Measurements from ENCODE around the gene ZMIZ1.

ZMIZ1 gene

GRCh38 chr10:79055892-79056291, 12.9 kb upstream of the ZMIZ1 start:
- H3K4me3 ChIP-seq (ENCODE audit: low read length): no peak overlapping the region
- no peak overlapping the region for H3K9ac ChIP-seq (ENCODE audit: low read depth, low read length)
- peaks cover 13% of the 10 kb centered on the region; the same call in 1 of the 2 replicates for H3K4me1 ChIP-seq (ENCODE audit: insufficient read depth, low read length)
- H3K9me3 ChIP-seq (ENCODE audit: insufficient read depth, low read depth, low read length): no peaks in the 10 kb centered on the region
- no peaks in the 10 kb centered on the region for H3K36me3 ChIP-seq (ENCODE audit: insufficient read depth, low read depth, low read length)
- no peak overlapping the region for H3K27ac ChIP-seq (ENCODE audit: low read length)
- H3K27me3 ChIP-seq (ENCODE audit: insufficient read depth, low read length): peaks cover 22% of the 10 kb centered on the region

- Histone ChIP-seq H3K27me3 (ENCODE audit: insufficient read depth, low read length) (peaks cover 22% of the 10 kb centered on the region), H3K4me1 (ENCODE audit: insufficient read depth, low read length) (peaks cover 12% of the 10 kb centered on the region; the same call in 1 of the 2 replicates), H3K9me3 (ENCODE audit: insufficient read depth, low read depth, low read length) (no peaks in the 10 kb centered on the region), H3K9ac (ENCODE audit: low read depth, low read length) (no peak overlapping the region), H3K36me3 (ENCODE audit: insufficient read depth, low read depth, low read length) (no peaks in the 10 kb centered on the region), H3K27ac (ENCODE audit: low read length) (no peak overlapping the region), H3K4me3 (ENCODE audit: low read length) (no peak overlapping the region)
Observed at GRCh38 chr10:79056361-79056735, 12.4 kb upstream of the ZMIZ1 start.

- Histone ChIP-seq H3K27ac (ENCODE audit: low read length) (no peak overlapping the region), H3K27me3 (ENCODE audit: insufficient read depth, low read length) (peaks cover 22% of the 10 kb centered on the region), H3K9me3 (ENCODE audit: insufficient read depth, low read depth, low read length) (no peaks in the 10 kb centered on the region), H3K36me3 (ENCODE audit: insufficient read depth, low read depth, low read length) (no peaks in the 10 kb centered on the region), H3K4me3 (ENCODE audit: low read length) (no peak overlapping the region), H3K9ac (ENCODE audit: low read depth, low read length) (no peak overlapping the region), H3K4me1 (ENCODE audit: insufficient read depth, low read length) (peaks cover 12% of the 10 kb centered on the region; the same call in 1 of the 2 replicates)
Observed at GRCh38 chr10:79056736-79057391, 11.9 kb upstream of the ZMIZ1 start.

GRCh38 chr10:79057481-79058275, 11.1 kb upstream of the ZMIZ1 start:
- peaks cover 22% of the 10 kb centered on the region for H3K27me3 ChIP-seq (ENCODE audit: insufficient read depth, low read length)
- no peak overlapping the region for H3K4me3 ChIP-seq (ENCODE audit: low read length)
- H3K4me1 ChIP-seq (ENCODE audit: insufficient read depth, low read length): peaks cover 6% of the 10 kb centered on the region; the same call in 1 of the 2 replicates
- no peaks in the 10 kb centered on the region for H3K36me3 ChIP-seq (ENCODE audit: insufficient read depth, low read depth, low read length)
- no peak overlapping the region; the same call in 1 of the 2 replicates for H3K9ac ChIP-seq (ENCODE audit: low read depth, low read length)
- no peak overlapping the region for H3K27ac ChIP-seq (ENCODE audit: low read length)
- H3K9me3 ChIP-seq (ENCODE audit: insufficient read depth, low read depth, low read length): no peaks in the 10 kb centered on the region

- Histone ChIP-seq H3K4me1 (ENCODE audit: insufficient read depth, low read length) (peaks cover 6% of the 10 kb centered on the region; the same call in 1 of the 2 replicates), H3K9me3 (ENCODE audit: insufficient read depth, low read depth, low read length) (no peaks in the 10 kb centered on the region), H3K27ac (ENCODE audit: low read length) (no peak overlapping the region), H3K27me3 (ENCODE audit: insufficient read depth, low read length) (peaks cover 22% of the 10 kb centered on the region), H3K36me3 (ENCODE audit: insufficient read depth, low read depth, low read length) (no peaks in the 10 kb centered on the region), H3K4me3 (ENCODE audit: low read length) (no peak overlapping the region), H3K9ac (ENCODE audit: low read depth, low read length) (no peak overlapping the region)
Observed at GRCh38 chr10:79058899-79059841, 9.6 kb upstream of the ZMIZ1 start.

- Histone ChIP-seq H3K4me1 (ENCODE audit: insufficient read depth, low read length) (peaks cover 6% of the 10 kb centered on the region; the same call in 1 of the 2 replicates), H3K9ac (ENCODE audit: low read depth, low read length) (no peak overlapping the region), H3K9me3 (ENCODE audit: insufficient read depth, low read depth, low read length) (no peaks in the 10 kb centered on the region), H3K27ac (ENCODE audit: low read length) (no peak overlapping the region), H3K4me3 (ENCODE audit: low read length) (no peak overlapping the region), H3K36me3 (ENCODE audit: insufficient read depth, low read depth, low read length) (no peaks in the 10 kb centered on the region), H3K27me3 (ENCODE audit: insufficient read depth, low read length) (peaks cover 22% of the 10 kb centered on the region)
Observed at GRCh38 chr10:79059859-79060379, 8.8 kb upstream of the ZMIZ1 start.

- H3K4me3 ChIP-seq (ENCODE audit: low read length): no peak overlapping the region
- no peaks in the 10 kb centered on the region for H3K9me3 ChIP-seq (ENCODE audit: insufficient read depth, low read depth, low read length)
- H3K9ac ChIP-seq (ENCODE audit: low read depth, low read length): no peak overlapping the region
- no peaks in the 10 kb centered on the region for H3K36me3 ChIP-seq (ENCODE audit: insufficient read depth, low read depth, low read length)
- H3K27ac ChIP-seq (ENCODE audit: low read length): no peak overlapping the region
- peaks cover 6% of the 10 kb centered on the region; the same call in 1 of the 2 replicates for H3K4me1 ChIP-seq (ENCODE audit: insufficient read depth, low read length)
- H3K27me3 ChIP-seq (ENCODE audit: insufficient read depth, low read length): peaks cover 28% of the 10 kb centered on the region
Observed at GRCh38 chr10:79060641-79061255, 8.0 kb upstream of the ZMIZ1 start.

- Histone ChIP-seq H3K27ac (ENCODE audit: low read length) (no peak overlapping the region), H3K36me3 (ENCODE audit: insufficient read depth, low read depth, low read length) (no peaks in the 10 kb centered on the region), H3K4me3 (ENCODE audit: low read length) (no peak overlapping the region), H3K27me3 (ENCODE audit: insufficient read depth, low read length) (peaks cover 31% of the 10 kb centered on the region), H3K9me3 (ENCODE audit: insufficient read depth, low read depth, low read length) (no peaks in the 10 kb centered on the region), H3K9ac (ENCODE audit: low read depth, low read length) (no peak overlapping the region), H3K4me1 (ENCODE audit: insufficient read depth, low read length) (peaks cover 12% of the 10 kb centered on the region; the same call in 1 of the 2 replicates)
Observed at GRCh38 chr10:79061441-79062315, 7.1 kb upstream of the ZMIZ1 start.

GRCh38 chr10:79063071-79063491, 5.7 kb upstream of the ZMIZ1 start:
- Histone ChIP-seq H3K9ac (ENCODE audit: low read depth, low read length) (no peak overlapping the region), H3K4me1 (ENCODE audit: insufficient read depth, low read length) (peaks cover 7% of the 10 kb centered on the region; the same call in 1 of the 2 replicates), H3K36me3 (ENCODE audit: insufficient read depth, low read depth, low read length) (no peaks in the 10 kb centered on the region), H3K4me3 (ENCODE audit: low read length) (no peak overlapping the region), H3K9me3 (ENCODE audit: insufficient read depth, low read depth, low read length) (no peaks in the 10 kb centered on the region), H3K27me3 (ENCODE audit: insufficient read depth, low read length) (peaks cover 29% of the 10 kb centered on the region; the same call in 1 of the 2 replicates), H3K27ac (ENCODE audit: low read length) (no peak overlapping the region)

Measured in iPS-20b (cell line).